ENCODE results near the gene C16orf54.
"Not testable (repeated sequence)": the region's sequence is repeated elsewhere in the genome, so short reads cannot be mapped to it uniquely, and the experiment has no call there.

C16orf54 gene

GRCh38 chr16:29779474-29779873 is 33.7 kb upstream of the C16orf54 start:
- intact Hi-C loops (cut with DNase I; ENCODE audit: low total_unique reads), result no loop called here
- Histone ChIP-seq H3K36me3 (no peaks in the 10 kb centered on the region), H3K9me3 (no peaks in the 10 kb centered on the region), H3K4me3 (no peak overlapping the region), H3K4me1 (no peaks in the 10 kb centered on the region), H3K27me3 (peaks cover 0 to 22% of the 10 kb centered on the region in 2 donors), H3K27ac (no peak overlapping the region)
- no peak for DNase-seq
- TF ChIP-seq, protein P1, sequence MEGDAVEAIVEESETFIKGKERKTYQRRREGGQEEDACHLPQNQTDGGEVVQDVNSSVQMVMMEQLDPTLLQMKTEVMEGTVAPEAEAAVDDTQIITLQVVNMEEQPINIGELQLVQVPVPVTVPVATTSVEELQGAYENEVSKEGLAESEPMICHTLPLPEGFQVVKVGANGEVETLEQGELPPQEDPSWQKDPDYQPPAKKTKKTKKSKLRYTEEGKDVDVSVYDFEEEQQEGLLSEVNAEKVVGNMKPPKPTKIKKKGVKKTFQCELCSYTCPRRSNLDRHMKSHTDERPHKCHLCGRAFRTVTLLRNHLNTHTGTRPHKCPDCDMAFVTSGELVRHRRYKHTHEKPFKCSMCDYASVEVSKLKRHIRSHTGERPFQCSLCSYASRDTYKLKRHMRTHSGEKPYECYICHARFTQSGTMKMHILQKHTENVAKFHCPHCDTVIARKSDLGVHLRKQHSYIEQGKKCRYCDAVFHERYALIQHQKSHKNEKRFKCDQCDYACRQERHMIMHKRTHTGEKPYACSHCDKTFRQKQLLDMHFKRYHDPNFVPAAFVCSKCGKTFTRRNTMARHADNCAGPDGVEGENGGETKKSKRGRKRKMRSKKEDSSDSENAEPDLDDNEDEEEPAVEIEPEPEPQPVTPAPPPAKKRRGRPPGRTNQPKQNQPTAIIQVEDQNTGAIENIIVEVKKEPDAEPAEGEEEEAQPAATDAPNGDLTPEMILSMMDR (IDR thresholded peaks at IDR 0.05), result no peak

DNA sequence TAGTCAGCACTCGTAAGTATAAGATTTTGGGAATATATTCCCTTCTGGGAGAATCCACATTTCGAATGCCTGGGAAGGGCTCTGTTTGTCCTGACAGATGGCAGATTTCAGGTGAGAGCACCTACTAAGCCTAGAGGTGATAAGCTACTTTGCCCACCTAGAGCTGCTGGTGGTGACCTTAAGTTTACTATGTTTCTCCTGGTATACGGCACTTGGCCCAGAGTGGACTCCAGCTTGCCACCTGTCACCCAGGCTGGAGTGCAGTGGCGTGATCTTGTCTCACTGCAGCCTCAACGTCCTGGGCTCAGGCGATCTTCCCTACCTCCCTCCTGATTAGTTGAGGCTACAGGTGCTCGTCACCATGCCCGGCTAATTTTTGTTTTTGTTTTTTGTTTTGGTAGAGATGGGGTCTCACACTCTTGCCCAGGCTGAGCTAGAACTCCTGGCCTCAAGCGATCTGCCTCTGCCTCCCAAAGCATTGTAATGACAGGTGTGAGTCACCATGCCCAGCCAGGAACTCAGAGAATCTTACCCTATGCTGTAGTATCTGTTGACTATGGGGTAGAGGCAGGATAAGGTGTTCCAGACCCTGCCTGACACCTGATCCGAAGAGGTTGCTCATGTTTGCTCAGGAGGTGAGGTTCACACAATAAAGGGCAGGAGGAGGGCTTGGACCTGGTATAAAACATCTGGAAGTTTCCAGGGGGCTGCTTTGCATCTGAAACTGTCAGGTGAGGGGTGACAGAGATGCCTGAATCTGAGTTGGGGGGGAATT is 32.0 kb upstream of the C16orf54 start, which contains the start of gene ZG16:
Gene ZG16 (plus strand): TSS at position 681 of the 775 bp plus-strand sequence. CDS start 1,011 bp downstream, outside the sequence.
- H3K36me3 ChIP-seq, result no peaks in the 10 kb centered on the region
- H3K27ac ChIP-seq, result no peak within 1 kb of the TSS
- no peak within 1 kb of the TSS for H3K4me3 ChIP-seq
- no peaks in the 10 kb centered on the region for H3K4me1 ChIP-seq
- TF ChIP-seq, protein P1 (IDR thresholded peaks at IDR 0.05), result no peak
- intact Hi-C loops (cut with DNase I; ENCODE audit: low total_unique reads), result no loop called here
- no peaks in the 10 kb centered on the region for H3K9me3 ChIP-seq
- DNase-seq, result no peak
- peaks cover 0 to 22% of the 10 kb centered on the region in 2 donors for H3K27me3 ChIP-seq

- no peak for DNase-seq
- Histone ChIP-seq H3K27me3 (peaks cover 0 to 22% of the 10 kb centered on the region in 2 donors), H3K4me1 (no peaks in the 10 kb centered on the region), H3K9me3 (no peaks in the 10 kb centered on the region), H3K36me3 (no peaks in the 10 kb centered on the region), H3K4me3 (no peak overlapping the region), H3K27ac (no peak overlapping the region)
- TF ChIP-seq, protein P1 (IDR thresholded peaks at IDR 0.05), result no peak
- intact Hi-C loops (cut with DNase I; ENCODE audit: low total_unique reads), result no loop called here
Observed at GRCh38 chr16:29775742-29776408, 30.1 kb upstream of the C16orf54 start.

DNA sequence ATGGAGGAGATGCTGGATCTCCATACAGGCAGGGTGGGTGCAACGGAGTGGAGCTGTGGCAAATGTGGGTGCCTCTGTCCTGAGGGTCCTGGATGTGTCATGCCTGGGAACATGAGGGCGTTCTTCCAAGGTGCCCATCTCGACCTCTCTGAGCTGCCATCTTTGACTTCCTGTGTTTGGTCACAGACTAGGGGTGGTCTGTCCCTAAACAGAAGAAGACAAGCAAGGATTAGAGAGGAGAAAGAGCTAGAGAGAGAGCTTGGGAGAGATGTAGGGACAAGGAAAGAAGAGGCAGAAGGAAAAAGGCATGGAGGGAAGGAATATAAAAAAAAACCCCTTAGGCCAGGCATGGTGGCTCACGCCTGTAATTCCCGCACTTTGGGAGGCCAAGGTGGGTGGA is 28.9 kb upstream of the C16orf54 start:
- no peak overlapping the region for H3K4me3 ChIP-seq
- TF ChIP-seq, protein P1 (IDR thresholded peaks at IDR 0.05), result no peak
- no peak overlapping the region for H3K27ac ChIP-seq
- DNase-seq, result no peak
- no peaks in the 10 kb centered on the region for H3K4me1 ChIP-seq
- H3K27me3 ChIP-seq, result peaks cover 0 to 15% of the 10 kb centered on the region in 2 donors
- intact Hi-C loops (cut with DNase I; ENCODE audit: low total_unique reads), result no loop called here
- no peaks in the 10 kb centered on the region for H3K9me3 ChIP-seq
- no peaks in the 10 kb centered on the region for H3K36me3 ChIP-seq

DNA sequence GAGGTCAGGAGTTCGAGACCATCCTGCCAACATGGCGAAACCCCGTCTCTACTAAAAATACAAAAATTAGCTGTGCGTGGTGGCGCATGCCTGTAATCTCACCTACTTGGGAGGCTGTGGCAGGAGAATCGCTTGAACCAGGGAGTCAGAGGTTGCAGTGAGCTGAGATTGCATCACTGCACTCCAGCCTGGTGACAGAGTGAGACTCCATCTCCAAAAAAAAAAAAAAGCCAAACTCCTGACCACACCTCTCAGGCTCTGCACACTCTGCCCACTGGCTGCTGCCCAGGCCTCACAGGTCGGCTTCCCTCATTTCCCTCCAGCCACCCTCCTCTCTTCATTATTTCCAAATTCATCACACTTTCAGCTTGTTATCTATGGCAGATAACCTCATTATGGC is 26.5 kb upstream of the C16orf54 start:
- H3K9me3 ChIP-seq; H3K4me1 ChIP-seq; intact Hi-C loops (cut with DNase I; ENCODE audit: low total_unique reads); H3K27me3 ChIP-seq; H3K27ac ChIP-seq; H3K36me3 ChIP-seq; DNase-seq; H3K4me3 ChIP-seq: not testable (repeated sequence)

- Histone ChIP-seq H3K27me3 (peaks cover 0 to 11% of the 10 kb centered on the region in 2 donors), H3K9me3 (no peaks in the 10 kb centered on the region), H3K27ac (no peak overlapping the region), H3K36me3 (no peaks in the 10 kb centered on the region), H3K4me1 (no peaks in the 10 kb centered on the region), H3K4me3 (no peak overlapping the region)
- TF ChIP-seq, protein P1 (IDR thresholded peaks at IDR 0.05), result no peak
- DNase-seq, result no peak
- intact Hi-C loops (cut with DNase I; ENCODE audit: low total_unique reads), result no loop called here
Observed at GRCh38 chr16:29770250-29770929, 24.6 kb upstream of the C16orf54 start.
